PC-9 (cell line): Measurements from ENCODE around the gene ANXA11. TPM values are rescaled to one million over a fixed set of nuclear protein-coding genes. Genes with fewer than 3 reads are reported as not detected.
A peak's percentile ranks its signal among the peaks of the same experiment; 100 is the strongest.

ENCODE experiments used
- BruUV-seq: library from RNA; stranded (reverse); fragments of 400-500 nt; replicated peaks from 2 replicates; lab custom pipeline; 2021; lab: Mats Ljungman, UMichigan
- CTCF ChIA-PET: fragments of 300-600 bp; sonication (Branson Sonifier 250); formaldehyde crosslinking; loops from one replicate; lab custom pipeline; 2022; ENCODE audit warnings: antibody characterized with exemption; lab: Charles Lee
- POLR2A ChIA-PET: fragments of 300-600 bp; sonication (Branson Sonifier 250); formaldehyde crosslinking; loops from one replicate; lab custom pipeline; 2022; ENCODE audit warnings: antibody characterized with exemption; ENCODE audit not compliant: unreplicated experiment; lab: Charles Lee
- DNase-seq, 2 experiments: peaks; one replicate each; pipeline versions ENCODE4 v3.0.0 to v3.0.0-alpha.2; 2015 to 2022; ENCODE audit warnings: mixed read lengths in 1 of 2
- H2AFZ ChIP-seq: fragments of 200-600 bp; sonication (generic); 2 replicates; pipeline ENCODE4 v1.8.1; 2017; ENCODE audit warnings: antibody characterized with exemption
- H3F3A ChIP-seq: fragments of 200-600 bp; sonication (generic); 2 replicates; pipeline ENCODE4 v1.8.1; 2017; ENCODE audit warnings: antibody characterized with exemption, mild to moderate bottlenecking, low read depth; ENCODE audit not compliant: insufficient read depth
- H3K27ac ChIP-seq: fragments of 200-600 bp; sonication (generic); 2 replicates; pipeline ENCODE4 v1.6.1; 2016; ENCODE audit warnings: mixed run types
- H3K27me3 ChIP-seq: fragments of 200-600 bp; sonication (generic); 2 replicates; pipeline ENCODE4 v1.6.1; 2016; ENCODE audit warnings: low read depth, mixed run types; ENCODE audit not compliant: insufficient read depth
- H3K36me3 ChIP-seq: fragments of 200-600 bp; sonication (generic); 2 replicates; pipeline ENCODE4 v1.6.1; 2016; ENCODE audit warnings: low read depth, mixed run types
- H3K4me1 ChIP-seq: fragments of 200-600 bp; sonication (generic); replicated peaks from 2 replicates; pipeline ENCODE4 v1.6.1; 2016; ENCODE audit warnings: mixed run types; ENCODE audit not compliant: insufficient read depth
- H3K4me2 ChIP-seq: fragments of 200-600 bp; sonication (generic); 2 replicates; pipeline ENCODE4 v1.6.1; 2017; ENCODE audit warnings: mixed run types
- H3K4me3 ChIP-seq: fragments of 200-600 bp; sonication (generic); 2 replicates; pipeline ENCODE4 v1.6.1; 2016; ENCODE audit warnings: mixed run types
- H3K79me2 ChIP-seq: fragments of 200-600 bp; sonication (generic); 2 replicates; pipeline ENCODE4 v1.6.1; 2017; ENCODE audit warnings: low read depth, mixed run types
- H3K9me2 ChIP-seq: fragments of 200-600 bp; sonication (generic); 2 replicates; pipeline ENCODE4 v1.8.1; 2017; ENCODE audit warnings: mild to moderate bottlenecking; ENCODE audit not compliant: insufficient read depth
- H3K9me3 ChIP-seq: fragments of 200-600 bp; sonication (generic); 2 replicates; pipeline ENCODE4 v1.8.1; 2016; ENCODE audit warnings: low read depth; ENCODE audit not compliant: insufficient read depth
- H4K20me1 ChIP-seq: fragments of 200-600 bp; sonication (generic); 2 replicates; pipeline ENCODE4 v1.8.1; 2017; ENCODE audit not compliant: insufficient read depth
- EZH2 ChIP-seq: fragments of 200-600 bp; sonication (generic); IDR thresholded peaks from 2 replicates; pipeline ENCODE4 v1.8.0; 2017; ENCODE audit warnings: antibody characterized with exemption, low read depth
- intact Hi-C: fragments of 100-400 bp; cut with micrococcal nuclease; formaldehyde crosslinking; loops from one replicate; pipeline ENCODE4 v1.10.0; 2022; ENCODE audit not compliant: unreplicated experiment
- total RNA-seq: library from RNA; stranded (reverse); gene quantifications from 2 replicates; pipeline ENCODE4 v1.2.3, GENCODE V29; 2021
- TF ChIP-seq, protein P1 (sequence below): fragments of 200-600 bp; sonication (generic); conservative IDR thresholded peaks from 2 replicates; pipeline ENCODE4 v1.6.1; 2017; ENCODE audit warnings: mixed run types, antibody characterized with exemption, mild to moderate bottlenecking, moderate library complexity

ANXA11 gene
- total RNA-seq, 1 experiment from 2014 or later = 318 TPM

DNA sequence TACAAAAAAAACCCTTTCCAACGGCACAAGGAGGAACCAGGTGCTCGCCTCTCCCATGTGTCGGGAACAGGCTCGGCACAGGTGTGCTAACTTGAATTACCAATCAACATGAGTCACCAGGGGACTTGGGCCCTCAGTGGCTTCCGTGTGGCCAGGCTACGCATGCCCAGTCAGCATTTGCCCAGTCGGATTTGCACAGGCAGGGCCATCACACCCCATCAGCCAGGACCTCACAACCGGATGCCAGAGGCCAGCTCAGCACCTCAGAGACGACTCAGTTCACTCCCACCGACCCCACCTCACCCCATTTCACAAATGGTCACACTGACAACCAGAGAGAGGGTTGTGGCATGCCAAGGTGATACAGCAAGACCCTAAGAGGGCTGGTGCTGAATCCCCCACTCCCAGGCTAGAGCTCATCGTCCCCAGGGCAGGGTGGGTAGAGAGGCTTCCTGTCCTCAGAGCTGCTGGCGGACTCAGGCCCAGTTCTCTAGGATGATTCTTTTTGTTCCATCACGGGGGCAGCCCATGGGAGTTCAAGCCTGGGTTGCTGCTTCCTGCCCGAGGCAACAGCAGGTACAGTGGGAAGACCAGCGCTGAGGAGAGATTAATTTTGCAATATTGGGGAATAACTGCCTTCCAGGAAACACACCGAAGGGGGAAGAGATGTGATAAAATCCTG is 13.6 kb downstream of the ANXA11 start:
- TSS peak; percentile 15 for BruUV-seq
- intact Hi-C loops = loop anchor here (1.0 to 2.0 kb wide), 2 partner anchors 13 to 28 kb away; partner anchors contain the start of gene ANXA11
- Histone ChIP-seq H3K36me3 (peaks cover 34% of the 10 kb centered on the region), H3K4me3 (no peak overlapping the region), H3F3A (peaks cover 33% of the 10 kb centered on the region), H3K9me3 (0 out of 2 replicates have a peak, but pooled peaks cover 7% of the 10 kb centered on the region), H3K79me2 (peaks cover 94% of the 10 kb centered on the region), H3K27ac (peak overlapping the region; percentile 77), H4K20me1 (peaks cover 44% of the 10 kb centered on the region), H3K4me1 (peaks cover 52% of the 10 kb centered on the region), H3K4me2 (peak overlapping the region; percentile 51), H3K9me2 (no peaks in the 10 kb centered on the region), H3K27me3 (no peaks in the 10 kb centered on the region), H2AFZ (no peak overlapping the region)
- CTCF ChIA-PET = interaction anchor here (0.8 kb wide), 1 partner anchor 12 kb away, joined by 4 read pairs; no protein-coding TSS in a partner anchor
- TF ChIP-seq, protein P1, sequence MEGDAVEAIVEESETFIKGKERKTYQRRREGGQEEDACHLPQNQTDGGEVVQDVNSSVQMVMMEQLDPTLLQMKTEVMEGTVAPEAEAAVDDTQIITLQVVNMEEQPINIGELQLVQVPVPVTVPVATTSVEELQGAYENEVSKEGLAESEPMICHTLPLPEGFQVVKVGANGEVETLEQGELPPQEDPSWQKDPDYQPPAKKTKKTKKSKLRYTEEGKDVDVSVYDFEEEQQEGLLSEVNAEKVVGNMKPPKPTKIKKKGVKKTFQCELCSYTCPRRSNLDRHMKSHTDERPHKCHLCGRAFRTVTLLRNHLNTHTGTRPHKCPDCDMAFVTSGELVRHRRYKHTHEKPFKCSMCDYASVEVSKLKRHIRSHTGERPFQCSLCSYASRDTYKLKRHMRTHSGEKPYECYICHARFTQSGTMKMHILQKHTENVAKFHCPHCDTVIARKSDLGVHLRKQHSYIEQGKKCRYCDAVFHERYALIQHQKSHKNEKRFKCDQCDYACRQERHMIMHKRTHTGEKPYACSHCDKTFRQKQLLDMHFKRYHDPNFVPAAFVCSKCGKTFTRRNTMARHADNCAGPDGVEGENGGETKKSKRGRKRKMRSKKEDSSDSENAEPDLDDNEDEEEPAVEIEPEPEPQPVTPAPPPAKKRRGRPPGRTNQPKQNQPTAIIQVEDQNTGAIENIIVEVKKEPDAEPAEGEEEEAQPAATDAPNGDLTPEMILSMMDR = no peak
- no peak for TF ChIP-seq EZH2
- peak; percentile 79 to 96 for DNase-seq
- POLR2A ChIA-PET = interaction anchor here (0.6 kb wide), 1 partner anchor 11 kb away, joined by 4 read pairs; no protein-coding TSS in a partner anchor

DNA sequence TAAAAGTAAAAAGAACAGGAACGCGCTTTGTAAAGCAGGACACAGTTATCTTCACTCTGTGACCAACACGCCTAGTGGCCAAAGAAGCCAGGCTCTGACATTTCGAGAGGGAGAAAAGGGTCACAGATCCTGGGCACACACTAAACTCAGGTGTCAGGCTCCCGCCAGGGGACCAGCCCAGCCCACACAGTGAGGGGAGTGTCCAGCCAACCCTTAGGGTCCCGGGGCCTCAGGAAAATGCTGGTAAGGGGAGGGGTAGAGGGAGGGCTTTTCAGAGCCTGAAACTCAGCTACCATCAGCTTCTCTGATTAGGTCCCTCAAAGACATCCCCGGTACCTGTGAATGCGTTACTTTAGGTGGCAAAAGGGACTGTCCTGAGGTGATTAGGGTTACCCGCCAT is 16.6 kb downstream of the ANXA11 start:
- Histone ChIP-seq H3K36me3 (peaks cover 18% of the 10 kb centered on the region), H3K27ac (no peak overlapping the region), H3F3A (peaks cover 33% of the 10 kb centered on the region; the same call in 1 of the 2 replicates), H4K20me1 (peaks cover 66% of the 10 kb centered on the region), H3K4me3 (no peak overlapping the region), H3K27me3 (no peaks in the 10 kb centered on the region), H3K9me3 (0 out of 2 replicates have a peak, but pooled peaks cover 7% of the 10 kb centered on the region), H3K79me2 (peaks cover 98% of the 10 kb centered on the region), H3K9me2 (no peaks in the 10 kb centered on the region), H3K4me2 (no peak overlapping the region), H3K4me1 (peaks cover 24% of the 10 kb centered on the region), H2AFZ (no peak overlapping the region)
- BruUV-seq = no TSS peak
- ChIA-PET POLR2A (no interaction called here), CTCF (no interaction called here)
- TF ChIP-seq, protein P1 = no peak
- TF ChIP-seq EZH2 = no peak
- no peak for DNase-seq
- intact Hi-C loops = no loop called here

DNA sequence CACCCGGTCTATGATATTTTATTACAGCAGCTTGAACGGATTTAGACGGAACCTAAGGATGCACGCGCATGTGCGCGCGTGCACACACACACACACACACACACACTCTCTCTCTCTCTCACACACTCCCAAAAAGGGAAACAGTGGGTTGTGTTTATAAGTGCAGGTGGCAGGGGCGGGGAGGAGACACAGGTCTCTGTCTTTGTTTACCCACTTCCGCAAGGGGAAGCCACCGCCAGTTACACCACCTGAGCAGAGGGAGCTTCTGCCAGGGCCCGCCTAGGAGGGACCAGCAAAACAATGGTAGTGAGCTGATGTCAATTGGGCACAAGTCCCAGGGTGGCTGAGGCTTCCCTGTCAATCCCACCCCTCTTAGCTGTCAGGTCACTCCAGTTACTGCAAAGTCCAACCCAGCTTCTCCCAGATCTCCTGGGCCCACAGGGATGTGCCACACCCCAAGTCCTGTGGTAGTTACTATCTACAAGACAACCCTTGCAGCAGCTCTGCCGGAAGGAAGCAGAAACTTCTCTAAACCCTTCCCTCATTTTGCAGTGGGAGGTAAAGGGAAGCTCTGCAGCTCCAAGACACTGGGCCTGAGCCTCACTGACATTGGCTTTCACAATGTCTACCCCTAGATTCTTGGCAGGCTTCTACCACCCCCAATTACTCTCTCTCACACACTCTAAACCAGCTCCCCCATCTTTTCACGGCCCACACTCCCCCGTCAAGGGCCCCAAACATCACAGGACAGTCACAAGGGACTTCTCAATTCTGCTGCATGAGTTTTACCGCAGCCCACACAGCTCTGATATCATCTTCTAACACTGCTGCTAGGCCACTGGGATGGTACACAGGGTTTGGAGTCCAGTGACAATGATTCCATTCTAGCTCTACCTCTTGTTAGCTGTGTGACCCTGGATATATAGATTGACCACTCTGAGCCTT is 17.6 kb downstream of the ANXA11 start:
- Histone ChIP-seq H3K9me2 (no peaks in the 10 kb centered on the region), H3F3A (peaks cover 30% of the 10 kb centered on the region; the same call in 1 of the 2 replicates), H3K27ac (0 out of 2 replicates have a peak overlapping the region, but pooled peaks have one; percentile 3), H3K79me2 (peaks cover 98% of the 10 kb centered on the region), H3K9me3 (0 out of 2 replicates have a peak, but pooled peaks cover 4% of the 10 kb centered on the region), H3K4me3 (no peak overlapping the region), H2AFZ (no peak overlapping the region), H3K36me3 (peaks cover 15% of the 10 kb centered on the region; the same call in 1 of the 2 replicates), H3K4me2 (no peak overlapping the region), H4K20me1 (peaks cover 76% of the 10 kb centered on the region), H3K27me3 (no peaks in the 10 kb centered on the region), H3K4me1 (peaks cover 23% of the 10 kb centered on the region)
- intact Hi-C loops = no loop called here
- no TSS peak for BruUV-seq
- ChIA-PET POLR2A (no interaction called here), CTCF (no interaction called here)
- DNase-seq = no peak
- TF ChIP-seq EZH2 = no peak
- TF ChIP-seq, protein P1 = no peak
